Natural killer cell (primary cell): ENCODE data around the gene SPRN. TPM values are rescaled to one million over a fixed set of nuclear protein-coding genes. Genes with fewer than 3 reads are reported as not detected.

Experiments
- ATAC-seq, 3 donors: fragments of 150-1000 bp in 2 of 3; fragments of 200-7000 bp in 1 of 3; cut with Tn5 transposase; 1 replicate in 1 of 3; 2 replicates in 2 of 3; pipeline ENCODE4 v1.10.0; 2021; ENCODE audit warnings: mild to moderate bottlenecking in 2 of 3, moderate library complexity in 2 of 3
- DNase-seq, 2 donors: peaks; one replicate each; pipeline versions ENCODE4 v3.0.0 to v3.0.0-alpha.2; 2013 to 2021; ENCODE audit warnings: mixed read lengths in 1 of 2
- H3K27ac ChIP-seq: one replicate; pipeline ENCODE4 v1.5.1; 2013; ENCODE audit warnings: mild to moderate bottlenecking, low read length
- H3K27me3 ChIP-seq: one replicate; pipeline ENCODE4 v1.6.1; 2013; ENCODE audit warnings: low read length; ENCODE audit not compliant: control insufficient read depth, insufficient read depth
- H3K36me3 ChIP-seq: one replicate; pipeline ENCODE4 v1.6.1; 2013; ENCODE audit warnings: low read length; ENCODE audit not compliant: control insufficient read depth, insufficient read depth
- H3K4me1 ChIP-seq: one replicate; pipeline ENCODE4 v1.6.1; 2013; ENCODE audit warnings: low read length; ENCODE audit not compliant: control insufficient read depth, insufficient read depth
- H3K4me3 ChIP-seq: one replicate; pipeline ENCODE4 v1.5.1; 2013; ENCODE audit warnings: low read length
- H3K9me3 ChIP-seq: one replicate; pipeline ENCODE4 v1.6.1; 2013; ENCODE audit warnings: low read length; ENCODE audit not compliant: control insufficient read depth, insufficient read depth
- H3K27ac Mint-ChIP-seq, 2 donors: one replicate each; pipeline ENCODE4 v1.8.0; 2022; ENCODE audit warnings: mild to moderate bottlenecking in 2 of 2, mixed read lengths in 2 of 2, moderate library complexity in 1 of 2
- H3K27me3 Mint-ChIP-seq, 2 donors: one replicate each; pipeline ENCODE4 v1.8.0; 2022; ENCODE audit warnings: low read depth in 2 of 2, mixed read lengths in 2 of 2
- H3K36me3 Mint-ChIP-seq: one replicate; pipeline ENCODE4 v1.8.0; 2022; ENCODE audit warnings: mixed read lengths
- H3K4me1 Mint-ChIP-seq, 2 donors: one replicate each; pipeline ENCODE4 v1.8.0; 2022; ENCODE audit warnings: mixed read lengths in 2 of 2
- H3K4me3 Mint-ChIP-seq: one replicate; pipeline ENCODE4 v1.8.0; 2022; ENCODE audit warnings: mild to moderate bottlenecking, moderate library complexity, mixed read lengths
- H3K9me3 Mint-ChIP-seq, 2 donors: one replicate each; pipeline ENCODE4 v1.8.0; 2022; ENCODE audit warnings: mixed read lengths in 2 of 2
- CTCF ChIP-seq: fragments of 200-600 bp; IDR thresholded peaks from one replicate; pipeline ENCODE4 v1.8.0; 2022; ENCODE audit warnings: antibody characterized with exemption
- WGBS: methylation state at CpG from one replicate; pipeline ENCODE4 v1.1.7; 2013; ENCODE audit warnings: missing lambda C conversion rate; ENCODE audit not compliant: insufficient coverage; 5-methylcytosine and 5-hydroxymethylcytosine counted together
- intact Hi-C: fragments of 100-400 bp; cut with micrococcal nuclease; formaldehyde crosslinking; loops from one replicate; pipeline ENCODE4 v1.14.2; 2022
- total RNA-seq, 4 donors: library from RNA; stranded (reverse); fragments of 120-200 nt in 1 of 4; gene quantifications; one replicate each; pipeline versions ENCODE4 v1.2.3 to v1.2.4, GENCODE V29; 2013 to 2022

SPRN gene
- total RNA-seq, 3 donors from 2014 or later (not counting 1 experiment from before 2014, with no cell fraction given): not detected

- H3K27ac Mint-ChIP-seq: no peak within 1 kb of the TSS
- H3K36me3 Mint-ChIP-seq: peaks cover 3% of the 10 kb centered on the region
- Histone ChIP-seq H3K4me3 (peak within 1 kb of the TSS; percentile 13), H3K36me3 (no peaks in the 10 kb centered on the region), H3K9me3 (no peaks in the 10 kb centered on the region), H3K27ac (no peak within 1 kb of the TSS), H3K27me3 (no peaks in the 10 kb centered on the region), H3K4me1 (peaks cover 1% of the 10 kb centered on the region)
- 86% methylated on average over 11 of the region's 11 CpGs for WGBS
- ATAC-seq (peak in 2 of 3 donors; percentile 41 to 53), DNase-seq (peak in 1 of 2 donors; percentile 31)
- TF ChIP-seq CTCF: no peak
- intact Hi-C loops: no loop called here
- peaks cover 0 to 5% of the 10 kb centered on the region in 2 donors for H3K4me1 Mint-ChIP-seq
- peaks cover 0 to 2% of the 10 kb centered on the region in 2 donors for H3K27me3 Mint-ChIP-seq
- peaks cover 0 to 3% of the 10 kb centered on the region in 2 donors for H3K9me3 Mint-ChIP-seq
- H3K4me3 Mint-ChIP-seq: no peak within 1 kb of the TSS
Measured at GRCh38 chr10:133453516-133454203, 29.2 kb upstream of the SPRN start, which contains the start of gene SCART1. Gene SCART1 (plus strand): TSS chr10:133453945. CDS start chr10:133453998, 53 bp downstream.

- Histone ChIP-seq H3K27me3 (peaks cover 3% of the 10 kb centered on the region), H3K9me3 (peaks cover 2% of the 10 kb centered on the region), H3K27ac (no peak overlapping the region), H3K36me3 (no peaks in the 10 kb centered on the region), H3K4me1 (no peaks in the 10 kb centered on the region), H3K4me3 (no peak overlapping the region)
- H3K9me3 Mint-ChIP-seq: peaks cover 7 to 8% of the 10 kb centered on the region in 2 donors
- peaks cover 15% of the 10 kb centered on the region for H3K36me3 Mint-ChIP-seq
- no peak for ATAC-seq
- TF ChIP-seq CTCF: no peak
- no peak overlapping the region for H3K4me3 Mint-ChIP-seq
- 97% methylated on average over 4 of the region's 4 CpGs for WGBS
- H3K4me1 Mint-ChIP-seq: peaks cover 0 to 5% of the 10 kb centered on the region in 2 donors
- no peak overlapping the region for H3K27ac Mint-ChIP-seq
- H3K27me3 Mint-ChIP-seq: peaks cover 2 to 3% of the 10 kb centered on the region in 2 donors
- no peak for DNase-seq
- intact Hi-C loops: no loop called here
Measured at GRCh38 chr10:133452453-133452852, 28.0 kb upstream of the SPRN start.

- Mint-ChIP-seq H3K27me3 (peaks cover 2 to 13% of the 10 kb centered on the region in 2 donors), H3K4me1 (peaks cover 0 to 10% of the 10 kb centered on the region in 2 donors), H3K9me3 (peaks cover 12 to 13% of the 10 kb centered on the region in 2 donors), H3K27ac (no peak overlapping the region), H3K36me3 (peaks cover 26% of the 10 kb centered on the region), H3K4me3 (no peak overlapping the region)
- DNase-seq (no peak), ATAC-seq (no peak)
- H3K27ac ChIP-seq: no peak overlapping the region
- H3K4me1 ChIP-seq: no peaks in the 10 kb centered on the region
- no peak overlapping the region for H3K4me3 ChIP-seq
- peaks cover 13% of the 10 kb centered on the region for H3K9me3 ChIP-seq
- H3K36me3 ChIP-seq: no peaks in the 10 kb centered on the region
- peaks cover 3% of the 10 kb centered on the region for H3K27me3 ChIP-seq
- WGBS: 63% methylated on average over 2 of the region's 4 CpGs
- TF ChIP-seq CTCF: no peak
- intact Hi-C loops: no loop called here
Measured at GRCh38 chr10:133451346-133451745, 26.9 kb upstream of the SPRN start.
